Tibial artery (tissue), 4 donors: Measurements from ENCODE around the gene HEBP1.
A peak's percentile ranks its signal among the peaks of the same experiment; 100 is the strongest.

ENCODE experiments used
- DNase-seq, 2 donors: peaks; one replicate each; pipeline ENCODE4 v3.0.0-alpha.2; 2019
- H3K27ac ChIP-seq, 2 donors: fragments of 200-600 bp; sonication (generic) in 1 of 2; 1 replicate in 1 of 2; 2 replicates in 1 of 2; pipeline ENCODE4 v1.5.1; 2018 to 2019; ENCODE audit warnings: mild to moderate bottlenecking in 1 of 2
- H3K27me3 ChIP-seq, 2 donors: fragments of 200-600 bp; sonication (generic) in 1 of 2; one replicate each; pipeline versions ENCODE4 v1.5.1 to v1.6.0; 2016 to 2019
- H3K36me3 ChIP-seq, 3 donors: fragments of 200-600 bp; sonication (generic) in 2 of 3; one replicate each; pipeline ENCODE4 v1.5.1; 2016 to 2019; ENCODE audit warnings: mild to moderate bottlenecking in 2 of 3
- H3K4me1 ChIP-seq, 4 donors: fragments of 200-600 bp; sonication (generic) in 2 of 4; 1 replicate in 3 of 4; 2 replicates in 1 of 4; pipeline ENCODE4 v1.5.1; 2016 to 2019
- H3K4me3 ChIP-seq, 2 donors: fragments of 200-600 bp; sonication (generic) in 1 of 2; 1 replicate in 1 of 2; 2 replicates in 1 of 2; pipeline ENCODE4 v1.5.1; 2018 to 2019; ENCODE audit warnings: mild to moderate bottlenecking in 2 of 2
- H3K9me3 ChIP-seq, 3 donors: fragments of 200-600 bp; sonication (generic) in 1 of 3; one replicate each; pipeline ENCODE4 v1.5.1; 2016 to 2019
- CTCF ChIP-seq, 2 experiments: fragments of 200-600 bp in 1 of 2; fragments of 450-650 bp in 1 of 2; IDR thresholded peaks; one replicate each; pipeline ENCODE4 v1.5.1; 2017 to 2019; ENCODE audit warnings: antibody characterized with exemption in 2 of 2, mild to moderate bottlenecking in 1 of 2, moderate library complexity in 1 of 2
- intact Hi-C: fragments of 100-400 bp; cut with DNase I; formaldehyde crosslinking; loops from one replicate; pipeline ENCODE4 v1.15.0; 2023; ENCODE audit warnings: low total_unique reads

The HEBP1 gene

GRCh38 chr12:12934556-12934955 lies 65.5 kb downstream of the HEBP1 start:
- no peaks in the 10 kb centered on the region for H3K9me3 ChIP-seq
- no peak overlapping the region for H3K27ac ChIP-seq
- no peaks in the 10 kb centered on the region for H3K27me3 ChIP-seq
- intact Hi-C loops = no loop called here
- H3K4me1 ChIP-seq = no peaks in the 10 kb centered on the region
- H3K4me3 ChIP-seq = no peak overlapping the region
- no peaks in the 10 kb centered on the region for H3K36me3 ChIP-seq
- no peak for TF ChIP-seq CTCF (IDR thresholded peaks at IDR 0.05)
- no peak for DNase-seq

- TF ChIP-seq CTCF (IDR thresholded peaks at IDR 0.05) = no peak
- no peak for DNase-seq
- Histone ChIP-seq H3K27ac (no peak overlapping the region), H3K27me3 (no peaks in the 10 kb centered on the region), H3K36me3 (no peaks in the 10 kb centered on the region), H3K4me1 (no peaks in the 10 kb centered on the region), H3K4me3 (no peak overlapping the region), H3K9me3 (no peaks in the 10 kb centered on the region)
- intact Hi-C loops = no loop called here
Observed at GRCh38 chr12:12933742-12934141, 66.3 kb downstream of the HEBP1 start.

GRCh38 chr12:12930633-12931219 lies 69.3 kb downstream of the HEBP1 start:
- no peak for DNase-seq
- intact Hi-C loops = no loop called here
- Histone ChIP-seq H3K36me3 (no peaks in the 10 kb centered on the region), H3K9me3 (no peaks in the 10 kb centered on the region), H3K27me3 (no peaks in the 10 kb centered on the region), H3K27ac (no peak overlapping the region), H3K4me1 (peaks cover 0 to 11% (median 0%) of the 10 kb centered on the region in 4 donors), H3K4me3 (no peak overlapping the region)
- TF ChIP-seq CTCF (IDR thresholded peaks at IDR 0.05) = no peak

GRCh38 chr12:12929696-12930095 lies 70.4 kb downstream of the HEBP1 start:
- Histone ChIP-seq H3K4me3 (no peak overlapping the region), H3K4me1 (peaks cover 0 to 11% (median 0%) of the 10 kb centered on the region in 4 donors), H3K27ac (no peak overlapping the region), H3K9me3 (no peaks in the 10 kb centered on the region), H3K27me3 (no peaks in the 10 kb centered on the region), H3K36me3 (no peaks in the 10 kb centered on the region)
- no peak for TF ChIP-seq CTCF (IDR thresholded peaks at IDR 0.05)
- DNase-seq = no peak
- intact Hi-C loops = no loop called here

- peak overlapping the region in 1 of 2 donors; percentile 38 for H3K4me3 ChIP-seq
- DNase-seq = peak in 1 of 2 donors; percentile 90
- intact Hi-C loops = no loop called here
- peaks cover 0 to 11% (median 0%) of the 10 kb centered on the region in 4 donors for H3K4me1 ChIP-seq
- H3K36me3 ChIP-seq = no peaks in the 10 kb centered on the region
- TF ChIP-seq CTCF (IDR thresholded peaks at IDR 0.05) = no peak
- H3K27me3 ChIP-seq = no peaks in the 10 kb centered on the region
- H3K9me3 ChIP-seq = no peaks in the 10 kb centered on the region
- peak overlapping the region in 1 of 2 donors; percentile 40 for H3K27ac ChIP-seq
Observed at GRCh38 chr12:12927211-12928079, 72.6 kb downstream of the HEBP1 start.
